HG02943 (cell line): Measurements from ENCODE around the gene ANP32B.
A peak's percentile ranks its signal among the peaks of the same experiment; 100 is the strongest.
"Not testable (repeated sequence)": the region's sequence is repeated elsewhere in the genome, so short reads cannot be mapped to it uniquely, and the experiment has no call there.

Experiments used
- ATAC-seq: cut with Tn5 transposase; IDR thresholded peaks from one replicate; pipeline ENCODE4 v1.9.1; 2021; ENCODE audit warnings: mild to moderate bottlenecking, low read depth, moderate library complexity; ENCODE audit not compliant: unreplicated experiment

ANP32B gene

GRCh38 chr9:97962575-97962974, 20.6 kb upstream of the ANP32B start:
- ATAC-seq = no peak

GRCh38 chr9:97963232-97963631, 19.9 kb upstream of the ANP32B start:
- ATAC-seq = no peak

DNA sequence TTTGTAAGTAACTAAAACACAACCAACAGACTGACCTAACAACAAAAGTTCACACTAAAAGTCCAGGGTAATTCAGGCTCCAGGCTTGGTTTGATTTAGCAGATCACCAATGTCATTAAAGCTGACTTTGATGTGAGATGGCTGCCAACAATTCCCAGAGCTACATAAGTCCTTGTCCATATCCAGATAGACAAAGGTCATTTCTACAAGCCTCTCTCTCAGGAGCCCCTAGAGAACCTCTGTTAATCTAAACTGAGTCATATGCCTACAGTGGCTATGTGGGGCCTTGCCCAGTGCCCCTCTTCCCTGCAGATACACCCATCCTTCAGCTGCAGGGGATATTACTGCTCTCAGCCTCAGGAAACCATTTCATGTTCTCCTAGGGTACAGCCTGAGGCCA, 18.2 kb upstream of the ANP32B start:
- ATAC-seq = no peak

GRCh38 chr9:97966493-97966892, 16.6 kb upstream of the ANP32B start:
- ATAC-seq = no peak

DNA sequence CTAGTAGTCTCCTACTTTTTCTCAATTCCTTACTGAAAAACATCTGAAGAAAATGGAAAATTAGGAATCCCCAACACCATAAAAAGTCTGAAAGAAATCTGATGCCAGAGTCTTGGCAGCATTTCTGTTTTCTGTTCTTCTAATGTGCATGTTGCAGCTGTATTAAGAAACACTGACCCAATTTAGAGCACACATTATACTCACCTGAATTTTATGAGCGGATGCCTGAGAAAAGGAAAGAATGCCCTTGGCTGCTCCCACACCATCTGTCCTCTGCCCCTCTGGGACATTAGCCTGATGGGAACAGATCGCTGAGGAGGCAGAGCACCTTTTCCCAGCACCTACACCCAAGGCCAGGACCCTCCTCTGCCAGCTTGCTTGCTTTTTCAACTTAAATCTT, 14.1 kb upstream of the ANP32B start:
- ATAC-seq = no peak

- ATAC-seq = no peak
Measured at GRCh38 chr9:97970165-97970564, 13.0 kb upstream of the ANP32B start.

DNA sequence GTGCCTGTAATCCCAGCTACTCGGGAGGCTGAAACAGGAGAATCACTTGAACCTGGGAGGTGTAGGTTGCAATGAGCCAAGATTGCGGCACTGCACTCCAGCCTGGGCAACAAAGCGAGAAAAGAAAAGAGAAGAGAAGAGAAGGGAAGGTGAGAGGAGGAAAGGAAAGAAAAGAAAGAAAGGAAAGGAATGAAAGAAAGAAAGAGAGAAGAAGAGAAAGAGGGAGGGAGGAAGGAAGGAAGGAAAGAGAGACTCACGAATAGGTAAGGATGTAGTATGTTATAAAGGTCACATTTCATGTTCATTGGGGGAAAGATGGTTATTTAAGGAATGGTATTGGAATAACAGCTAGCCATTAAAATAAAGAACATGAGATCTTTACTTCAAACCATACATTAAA, 10.4 kb upstream of the ANP32B start:
- ATAC-seq = no peak

GRCh38 chr9:97975376-97975775, 7.8 kb upstream of the ANP32B start:
- no peak for ATAC-seq

DNA sequence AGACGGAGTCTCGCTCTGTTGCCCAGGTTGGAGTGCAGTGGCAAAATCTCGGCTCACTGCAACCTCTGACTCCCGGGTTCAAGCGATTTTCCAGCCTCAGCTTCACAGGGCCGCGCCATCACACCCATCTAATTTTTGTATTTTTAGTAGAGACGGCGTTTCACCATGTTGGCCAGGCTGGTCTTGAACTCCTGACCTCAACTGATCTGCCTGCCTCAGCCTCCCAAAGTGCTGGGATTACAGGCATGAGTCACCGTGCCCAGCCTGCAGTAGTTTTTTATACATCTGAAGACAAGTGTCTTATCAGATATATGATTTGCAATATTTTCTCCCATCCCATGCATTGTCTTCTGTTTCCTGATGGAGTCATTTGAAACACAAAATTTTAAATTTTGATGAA, 6.5 kb upstream of the ANP32B start:
- ATAC-seq = not testable (repeated sequence)

DNA sequence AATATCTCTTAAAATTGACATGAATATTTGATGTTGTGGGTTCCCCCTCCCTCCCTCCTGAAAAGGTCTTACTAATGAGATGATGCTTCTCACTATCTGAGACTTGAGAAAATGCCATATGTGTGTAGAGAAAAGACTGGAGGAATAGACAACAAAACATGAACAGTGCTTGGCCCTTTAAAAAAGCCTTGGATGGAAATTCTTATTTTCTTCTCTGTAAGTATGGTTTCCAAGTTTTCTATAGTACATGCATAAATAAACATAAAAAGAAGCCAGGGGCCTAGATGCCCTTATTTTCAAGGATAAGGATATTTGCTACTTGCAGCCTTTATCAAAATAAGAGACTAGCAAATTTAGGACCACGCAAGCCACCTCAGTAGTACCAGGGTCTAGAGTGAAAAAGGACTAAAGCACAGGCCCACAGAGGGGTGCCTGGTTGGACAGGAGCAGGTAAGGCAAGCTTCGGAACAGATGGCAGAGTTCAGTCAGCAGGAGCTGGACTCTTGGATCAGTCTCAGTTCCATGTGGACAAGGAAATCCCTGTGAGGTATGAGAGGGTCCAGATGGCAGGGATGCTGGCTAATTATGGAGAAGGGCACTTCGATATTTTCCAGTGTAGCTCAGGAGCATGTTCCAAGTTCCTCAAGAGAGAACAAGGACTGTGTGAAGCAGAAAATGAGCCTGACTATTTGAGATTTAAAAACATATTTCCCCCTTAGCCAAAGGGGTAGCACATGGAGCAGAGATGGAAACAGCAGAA, 4.6 kb upstream of the ANP32B start:
- ATAC-seq = no peak

DNA sequence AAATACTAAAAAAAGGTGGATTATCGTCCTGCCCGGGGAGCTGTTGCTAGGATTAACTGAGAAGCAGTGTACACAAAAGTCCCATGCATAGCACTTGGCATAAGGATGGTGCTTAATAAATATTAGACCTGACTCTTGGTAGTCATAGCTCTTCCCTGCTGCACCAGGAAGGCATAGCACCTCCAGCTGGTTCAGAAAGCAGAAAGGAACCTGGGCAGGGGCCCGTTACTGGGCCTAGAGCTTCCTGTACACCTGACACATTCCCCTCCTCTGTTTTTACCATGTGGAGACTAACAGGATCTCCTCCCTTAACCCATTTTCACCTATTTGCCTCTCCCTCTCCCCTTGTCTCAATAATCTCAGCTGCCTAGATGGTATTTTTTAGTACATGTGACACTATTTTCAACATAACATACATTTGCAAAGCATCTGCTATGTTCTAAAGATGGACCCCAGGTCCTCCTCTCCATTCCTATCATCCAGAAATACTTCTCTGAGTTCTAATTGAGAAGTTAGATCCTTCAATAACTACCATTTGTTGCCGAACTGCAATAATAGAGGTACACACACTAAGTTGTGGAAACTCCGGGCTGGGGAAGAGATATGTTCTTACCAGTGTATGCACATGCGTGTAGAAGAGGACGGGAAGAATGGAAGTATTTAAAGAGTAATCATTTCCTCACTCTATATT, 3.2 kb upstream of the ANP32B start:
- ATAC-seq = no peak

DNA sequence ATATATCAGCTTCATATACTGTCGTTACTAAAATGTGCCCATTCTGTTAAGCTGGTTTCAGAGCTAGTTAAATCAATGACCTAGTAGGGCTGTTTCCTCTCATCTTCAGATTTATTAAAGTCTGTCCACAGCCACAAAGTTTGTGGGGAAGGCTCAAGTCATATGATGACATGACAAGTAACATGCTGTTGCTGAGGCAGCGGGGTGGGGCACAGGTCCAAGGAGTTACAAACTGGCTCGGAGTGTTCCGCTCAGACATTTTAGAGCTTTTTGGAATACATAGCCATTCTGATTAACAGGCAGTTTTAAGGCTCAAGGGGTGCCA, 2.7 kb upstream of the ANP32B start:
- no peak for ATAC-seq

DNA sequence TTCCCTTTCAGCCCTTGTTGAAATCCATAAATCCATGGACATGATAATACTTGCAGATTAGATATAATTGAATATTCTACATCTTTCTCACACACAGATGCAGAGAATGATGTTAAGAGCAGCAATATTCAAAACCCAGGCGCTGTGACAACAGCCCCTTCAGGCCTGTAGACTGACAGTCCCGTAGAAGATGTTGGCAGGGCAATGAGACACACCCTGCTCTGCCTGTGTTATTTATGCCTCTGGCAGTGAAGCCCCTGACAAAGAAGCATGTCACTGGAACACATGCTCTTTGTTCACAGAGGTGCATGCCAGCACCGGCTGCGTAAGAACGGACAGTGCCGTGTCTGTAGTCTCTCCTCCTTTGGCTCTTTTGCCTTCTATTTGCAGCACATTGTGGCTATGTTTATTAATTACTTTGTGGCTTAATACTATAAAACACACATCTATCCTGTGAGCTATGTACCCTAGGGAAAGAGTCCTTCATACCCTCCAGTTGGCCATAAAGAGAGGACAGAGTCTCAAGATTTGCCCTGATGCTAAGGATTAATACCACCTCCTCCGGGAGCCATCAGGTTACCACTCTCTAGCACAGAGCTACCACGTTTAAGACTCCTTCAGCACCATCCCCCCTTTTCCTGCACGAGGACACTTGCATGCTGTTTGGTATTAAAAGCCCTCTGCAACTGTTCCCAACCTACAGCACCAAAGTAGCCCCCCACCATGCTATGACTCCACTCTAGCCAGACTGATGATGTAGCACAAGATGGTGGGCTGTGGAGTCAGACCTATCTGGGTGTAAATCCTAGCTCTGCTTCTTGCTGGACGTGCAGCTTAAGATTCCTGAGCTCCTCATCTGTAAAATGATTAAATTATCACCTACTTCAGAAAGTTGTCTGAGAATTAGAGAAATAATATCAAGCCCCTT, 2.0 kb upstream of the ANP32B start:
- no peak for ATAC-seq

DNA sequence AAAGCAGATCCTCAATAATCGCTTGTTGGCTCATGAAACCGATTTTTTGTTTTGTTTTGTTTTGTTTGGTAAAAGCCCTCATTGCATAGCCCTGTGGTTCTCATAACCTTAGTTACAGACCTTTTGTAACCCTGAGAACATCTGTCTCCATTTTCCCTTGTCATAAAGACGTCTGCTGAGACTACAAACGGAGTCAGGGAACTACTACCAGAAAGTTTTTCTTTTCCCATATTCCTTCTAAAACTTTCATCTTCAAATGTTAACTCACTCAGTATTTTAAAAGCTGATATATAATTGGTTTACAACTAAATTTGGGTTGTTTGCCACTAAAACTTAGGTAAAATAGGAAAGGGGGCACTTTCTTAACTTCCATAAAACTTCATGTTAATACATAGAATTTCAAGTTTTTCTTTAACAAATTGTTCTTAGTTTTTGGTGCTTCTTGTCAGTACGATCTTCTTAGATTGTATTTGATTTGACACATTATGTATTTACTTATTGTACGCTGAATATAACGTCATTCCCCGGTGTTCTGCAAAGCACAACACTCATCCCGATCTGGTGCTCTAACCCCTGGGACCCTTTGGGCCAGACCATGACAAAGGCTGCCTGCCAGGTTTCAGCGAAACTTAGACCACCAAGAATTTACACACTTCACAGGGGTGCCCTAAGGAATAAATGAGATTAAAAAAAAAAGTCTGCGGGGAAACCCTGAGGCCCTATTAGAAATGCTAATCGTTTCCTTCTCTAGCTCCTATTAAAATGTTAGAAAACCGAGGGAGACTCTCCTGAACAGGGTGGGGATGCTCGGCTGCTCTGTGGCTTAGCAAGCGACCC, 1.1 kb upstream of the ANP32B start:
- ATAC-seq = no peak

DNA sequence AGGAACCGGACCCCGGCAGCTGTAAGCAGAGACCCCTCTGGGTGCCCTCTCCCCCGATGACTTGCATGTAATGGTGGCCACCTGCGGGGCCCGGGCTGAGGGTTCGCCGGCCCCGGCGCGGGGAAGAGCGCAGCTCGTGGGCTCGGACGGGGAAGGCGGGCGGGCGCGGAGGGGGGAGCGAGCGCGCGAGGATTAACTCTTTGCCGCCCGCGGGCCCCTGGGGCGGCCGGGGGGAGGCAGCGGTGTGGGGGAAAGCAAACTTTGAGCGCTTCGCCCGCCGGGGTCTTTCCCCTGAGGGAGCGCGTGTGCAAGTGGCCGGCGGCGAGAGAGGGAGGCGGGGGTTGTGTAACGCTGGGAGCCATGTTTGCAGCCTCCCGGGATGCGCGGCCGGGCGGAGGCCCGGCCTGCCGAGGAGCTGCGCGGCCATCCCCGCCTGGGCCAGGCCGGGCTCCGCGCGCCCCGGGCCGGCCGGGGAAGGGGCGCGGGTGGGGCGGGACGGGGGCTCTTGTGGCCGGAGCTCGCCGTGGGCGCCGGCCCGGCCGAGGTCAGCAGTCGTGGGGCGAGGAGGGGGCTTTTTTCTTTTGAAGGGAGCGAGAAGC, 547 bp downstream of the ANP32B start:
- peak; percentile 12 for ATAC-seq

DNA sequence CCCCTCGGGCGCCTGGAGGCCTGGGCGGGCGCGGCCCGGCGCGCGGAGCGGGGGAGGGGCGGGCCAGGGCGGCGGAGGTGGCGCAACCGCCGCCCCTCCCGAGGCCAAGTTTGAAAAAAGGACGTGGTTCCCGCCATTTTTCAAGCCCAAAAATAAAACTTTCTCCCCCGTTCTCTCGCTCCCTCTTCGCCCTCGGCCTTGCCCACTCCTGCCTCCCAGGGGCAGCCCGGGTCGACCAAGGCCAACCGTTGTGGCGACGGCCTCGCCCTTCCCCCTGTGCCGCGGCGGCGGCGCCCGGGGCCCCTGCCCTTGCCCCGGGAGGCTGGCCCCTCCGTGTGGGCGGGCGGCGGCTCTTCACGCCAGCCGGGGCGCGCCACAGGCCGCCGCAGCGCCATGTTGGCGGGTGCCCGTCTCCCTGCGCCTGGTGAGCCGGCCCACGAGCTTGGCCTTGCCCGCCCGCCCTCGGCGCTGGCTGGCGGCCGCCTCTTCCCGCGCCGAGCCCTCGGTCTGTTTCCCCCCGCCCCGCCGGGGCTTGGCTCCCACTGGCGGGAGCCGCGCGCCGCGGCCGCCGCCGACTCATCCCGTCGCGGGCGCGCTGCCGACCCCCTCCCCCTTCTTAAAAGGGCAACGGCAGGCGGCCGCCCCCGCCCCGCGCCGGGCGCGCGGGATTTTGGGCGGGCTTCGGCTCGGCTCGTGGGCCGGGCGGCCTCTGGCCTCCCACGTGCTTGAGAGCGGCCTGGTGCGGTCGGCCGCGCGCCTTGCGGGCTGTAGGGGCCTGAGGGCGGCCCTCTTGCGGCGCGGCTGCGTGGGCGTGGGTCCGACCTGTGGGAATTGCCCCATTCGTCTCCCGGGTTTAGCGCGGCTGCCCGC, 1.3 kb downstream of the ANP32B start:
- peak; percentile 32 for ATAC-seq

- ATAC-seq = no peak
Measured at GRCh38 chr9:97985058-97985861, 2.1 kb downstream of the ANP32B start.

DNA sequence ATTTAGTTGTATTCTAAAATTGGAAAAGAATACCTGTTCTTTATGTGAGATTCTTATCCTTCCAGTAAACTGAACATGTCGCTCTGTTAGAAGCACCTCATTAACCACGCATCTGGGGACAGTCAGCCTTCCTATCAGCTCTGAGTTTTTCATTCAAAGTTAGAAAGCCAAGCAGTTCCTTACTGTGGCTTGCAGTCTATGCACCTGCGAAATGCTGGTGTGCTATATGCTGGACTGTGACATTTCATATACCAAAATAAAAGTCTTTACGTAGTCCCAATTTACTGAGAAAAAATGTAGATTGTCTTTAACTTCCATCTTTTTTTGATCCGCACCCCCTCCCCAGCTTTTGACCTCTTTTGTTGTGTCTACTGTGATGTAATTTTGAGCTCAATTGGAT, 4.3 kb downstream of the ANP32B start:
- ATAC-seq = no peak
